ENCODE data around the gene SMARCA4.
"Not testable (repeated sequence)": the region's sequence is repeated elsewhere in the genome, so short reads cannot be mapped to it uniquely, and the experiment has no call there.

Gene SMARCA4

GRCh38 chr19:11101057-11101456 lies 140.2 kb downstream of the SMARCA4 start:
- Histone ChIP-seq H3K27ac (ENCODE audit: low read depth, low read length) (no peak overlapping the region), H3K4me3 (ENCODE audit: low read depth in 1 of 2, low read length in 2 of 2) (no peak overlapping the region), H3K27me3 (ENCODE audit: control insufficient read depth in 1 of 2, insufficient read depth in 2 of 2, low read length in 2 of 2) (no peaks in the 10 kb centered on the region), H3K9ac (ENCODE audit: low read depth in 1 of 2, low read length in 2 of 2) (no peak overlapping the region), H3K36me3 (ENCODE audit: control insufficient read depth in 1 of 2, insufficient read depth in 2 of 2, low read length in 2 of 2) (peaks cover 20 to 59% of the 10 kb centered on the region in 2 donors), H3K9me3 (ENCODE audit: control insufficient read depth in 1 of 2, low read length in 2 of 2) (no peaks in the 10 kb centered on the region), H3K4me1 (ENCODE audit: control insufficient read depth in 1 of 2, insufficient read depth in 2 of 2, low read length in 2 of 2) (peaks cover 12 to 18% of the 10 kb centered on the region in 2 donors)

GRCh38 chr19:11102944-11103343 lies 142.1 kb downstream of the SMARCA4 start:
- Histone ChIP-seq H3K9me3 (ENCODE audit: control insufficient read depth in 1 of 2, low read length in 2 of 2) (no peaks in the 10 kb centered on the region), H3K9ac (ENCODE audit: low read depth in 1 of 2, low read length in 2 of 2) (no peak overlapping the region), H3K27me3 (ENCODE audit: control insufficient read depth in 1 of 2, insufficient read depth in 2 of 2, low read length in 2 of 2) (no peaks in the 10 kb centered on the region), H3K36me3 (ENCODE audit: control insufficient read depth in 1 of 2, insufficient read depth in 2 of 2, low read length in 2 of 2) (peaks cover 27 to 69% of the 10 kb centered on the region in 2 donors), H3K27ac (ENCODE audit: low read depth, low read length) (no peak overlapping the region), H3K4me3 (ENCODE audit: low read depth in 1 of 2, low read length in 2 of 2) (no peak overlapping the region), H3K4me1 (ENCODE audit: control insufficient read depth in 1 of 2, insufficient read depth in 2 of 2, low read length in 2 of 2) (peaks cover 5 to 11% of the 10 kb centered on the region in 2 donors)

- H3K27ac ChIP-seq (ENCODE audit: low read depth, low read length); H3K27me3 ChIP-seq (ENCODE audit: control insufficient read depth in 1 of 2, insufficient read depth in 2 of 2, low read length in 2 of 2); H3K4me3 ChIP-seq (ENCODE audit: low read depth in 1 of 2, low read length in 2 of 2); H3K4me1 ChIP-seq (ENCODE audit: control insufficient read depth in 1 of 2, insufficient read depth in 2 of 2, low read length in 2 of 2); H3K9me3 ChIP-seq (ENCODE audit: control insufficient read depth in 1 of 2, low read length in 2 of 2); H3K9ac ChIP-seq (ENCODE audit: low read depth in 1 of 2, low read length in 2 of 2): not testable (repeated sequence)
- peaks cover 30 to 76% of the 10 kb centered on the region in 2 donors for H3K36me3 ChIP-seq (ENCODE audit: control insufficient read depth in 1 of 2, insufficient read depth in 2 of 2, low read length in 2 of 2)
These were observed 142.8 kb downstream of the SMARCA4 start for GRCh38 chr19:11103667-11104066.

- H3K9me3 ChIP-seq (ENCODE audit: control insufficient read depth in 1 of 2, low read length in 2 of 2) = no peaks in the 10 kb centered on the region
- H3K9ac ChIP-seq (ENCODE audit: low read depth in 1 of 2, low read length in 2 of 2) = no peak overlapping the region
- peaks cover 5 to 8% of the 10 kb centered on the region in 2 donors for H3K4me1 ChIP-seq (ENCODE audit: control insufficient read depth in 1 of 2, insufficient read depth in 2 of 2, low read length in 2 of 2)
- no peak overlapping the region for H3K4me3 ChIP-seq (ENCODE audit: low read depth in 1 of 2, low read length in 2 of 2)
- no peak overlapping the region for H3K27ac ChIP-seq (ENCODE audit: low read depth, low read length)
- no peaks in the 10 kb centered on the region for H3K27me3 ChIP-seq (ENCODE audit: control insufficient read depth in 1 of 2, insufficient read depth in 2 of 2, low read length in 2 of 2)
- peaks cover 33 to 85% of the 10 kb centered on the region in 2 donors for H3K36me3 ChIP-seq (ENCODE audit: control insufficient read depth in 1 of 2, insufficient read depth in 2 of 2, low read length in 2 of 2)
These were observed 144.3 kb downstream of the SMARCA4 start for GRCh38 chr19:11105014-11105636.

- H3K27me3 ChIP-seq (ENCODE audit: control insufficient read depth in 1 of 2, insufficient read depth in 2 of 2, low read length in 2 of 2) = no peaks in the 10 kb centered on the region
- H3K9me3 ChIP-seq (ENCODE audit: control insufficient read depth in 1 of 2, low read length in 2 of 2) = no peaks in the 10 kb centered on the region
- peaks cover 32 to 88% of the 10 kb centered on the region in 2 donors for H3K36me3 ChIP-seq (ENCODE audit: control insufficient read depth in 1 of 2, insufficient read depth in 2 of 2, low read length in 2 of 2)
- H3K4me3 ChIP-seq (ENCODE audit: low read depth in 1 of 2, low read length in 2 of 2) = no peak overlapping the region
- no peak overlapping the region for H3K9ac ChIP-seq (ENCODE audit: low read depth in 1 of 2, low read length in 2 of 2)
- H3K27ac ChIP-seq (ENCODE audit: low read depth, low read length) = no peak overlapping the region
- peaks cover 5 to 8% of the 10 kb centered on the region in 2 donors for H3K4me1 ChIP-seq (ENCODE audit: control insufficient read depth in 1 of 2, insufficient read depth in 2 of 2, low read length in 2 of 2)
These were observed 145.6 kb downstream of the SMARCA4 start for GRCh38 chr19:11106477-11106876.

- H3K36me3 ChIP-seq (ENCODE audit: control insufficient read depth in 1 of 2, insufficient read depth in 2 of 2, low read length in 2 of 2) = peaks cover 44 to 94% of the 10 kb centered on the region in 2 donors
- no peak overlapping the region for H3K4me3 ChIP-seq (ENCODE audit: low read depth in 1 of 2, low read length in 2 of 2)
- no peaks in the 10 kb centered on the region for H3K9me3 ChIP-seq (ENCODE audit: control insufficient read depth in 1 of 2, low read length in 2 of 2)
- H3K27ac ChIP-seq (ENCODE audit: low read depth, low read length) = no peak overlapping the region
- H3K4me1 ChIP-seq (ENCODE audit: control insufficient read depth in 1 of 2, insufficient read depth in 2 of 2, low read length in 2 of 2) = no peaks in the 10 kb centered on the region
- H3K27me3 ChIP-seq (ENCODE audit: control insufficient read depth in 1 of 2, insufficient read depth in 2 of 2, low read length in 2 of 2) = no peaks in the 10 kb centered on the region
- no peak overlapping the region for H3K9ac ChIP-seq (ENCODE audit: low read depth in 1 of 2, low read length in 2 of 2)
These were observed 147.9 kb downstream of the SMARCA4 start for GRCh38 chr19:11108746-11109145.

- H3K4me3 ChIP-seq (ENCODE audit: low read depth in 1 of 2, low read length in 2 of 2) = no peak overlapping the region
- no peaks in the 10 kb centered on the region for H3K9me3 ChIP-seq (ENCODE audit: control insufficient read depth in 1 of 2, low read length in 2 of 2)
- peaks cover 38 to 95% of the 10 kb centered on the region in 2 donors for H3K36me3 ChIP-seq (ENCODE audit: control insufficient read depth in 1 of 2, insufficient read depth in 2 of 2, low read length in 2 of 2)
- no peak overlapping the region for H3K9ac ChIP-seq (ENCODE audit: low read depth in 1 of 2, low read length in 2 of 2)
- H3K4me1 ChIP-seq (ENCODE audit: control insufficient read depth in 1 of 2, insufficient read depth in 2 of 2, low read length in 2 of 2) = no peaks in the 10 kb centered on the region
- no peak overlapping the region for H3K27ac ChIP-seq (ENCODE audit: low read depth, low read length)
- H3K27me3 ChIP-seq (ENCODE audit: control insufficient read depth in 1 of 2, insufficient read depth in 2 of 2, low read length in 2 of 2) = no peaks in the 10 kb centered on the region
These were observed 150.4 kb downstream of the SMARCA4 start for GRCh38 chr19:11111117-11111770.

GRCh38 chr19:11111771-11112144 lies 150.9 kb downstream of the SMARCA4 start:
- Histone ChIP-seq H3K36me3 (ENCODE audit: control insufficient read depth in 1 of 2, insufficient read depth in 2 of 2, low read length in 2 of 2) (peaks cover 36 to 95% of the 10 kb centered on the region in 2 donors), H3K27me3 (ENCODE audit: control insufficient read depth in 1 of 2, insufficient read depth in 2 of 2, low read length in 2 of 2) (no peaks in the 10 kb centered on the region), H3K9ac (ENCODE audit: low read depth in 1 of 2, low read length in 2 of 2) (no peak overlapping the region), H3K27ac (ENCODE audit: low read depth, low read length) (no peak overlapping the region), H3K4me3 (ENCODE audit: low read depth in 1 of 2, low read length in 2 of 2) (no peak overlapping the region), H3K4me1 (ENCODE audit: control insufficient read depth in 1 of 2, insufficient read depth in 2 of 2, low read length in 2 of 2) (no peaks in the 10 kb centered on the region), H3K9me3 (ENCODE audit: control insufficient read depth in 1 of 2, low read length in 2 of 2) (no peaks in the 10 kb centered on the region)

Data from duodenal mucosa (tissue), 2 donors.